Measurements from ENCODE around the gene MSL3. TPM values are rescaled to one million over a fixed set of nuclear protein-coding genes. Genes with fewer than 3 reads are reported as not detected.

The MSL3 gene
- total RNA-seq, 1 experiment from 2014 or later = 17.0 TPM

- POLR2A ChIA-PET = no interaction called here
These were observed 679 bp upstream of the MSL3 start for GRCh38 chrX:11757397-11757718.

GRCh38 chrX:11758400-11759171, 549 bp downstream of the MSL3 start:
- Histone ChIP-seq H3K27me3 (ENCODE audit: control insufficient read depth, insufficient read depth, low read length) (no peaks in the 10 kb centered on the region; the same call in 1 of the 2 replicates), H3K9me3 (ENCODE audit: control insufficient read depth, insufficient read depth, low read depth, low read length) (no peaks in the 10 kb centered on the region), H3K36me3 (ENCODE audit: control insufficient read depth, insufficient read depth, low read length) (peaks cover 2% of the 10 kb centered on the region; the same call in 1 of the 2 replicates), H3K4me1 (ENCODE audit: control insufficient read depth, insufficient read depth, low read length) (no peaks in the 10 kb centered on the region; the same call in 1 of the 2 replicates), H3K27ac (ENCODE audit: low read length) (peak overlapping the region; percentile 73), H3K4me3 (ENCODE audit: low read depth in 2 of 2, low read length in 2 of 2) (peak overlapping the region; percentile 64 to 73)
- ChIA-PET POLR2A (no interaction called here), CTCF (interaction anchor here (0.6 to 0.8 kb wide), 3 partner anchors 16 to 1272 kb away, joined by 3 read pairs; no protein-coding TSS in a partner anchor)
- ATAC-seq = peak; percentile 78
- intact Hi-C loops (cut with micrococcal nuclease; ENCODE audit: unreplicated experiment) (no loop called here), in situ Hi-C loops (cut with HindIII; ENCODE audit: low pct_unique_long_range_greater_than_20kb, low sequenced_read_pairs) (no loop called here)
- no peak for DNase-seq (ENCODE audit: low read depth, low spot score)
- no TSS peak for BruUV-seq (replicated peaks)
- TF ChIP-seq TCF7L2 (IDR thresholded peaks at IDR 0.05; ENCODE audit: low read depth, low read length) (no peak), REST (IDR thresholded peaks at IDR 0.05; ENCODE audit: insufficient read depth in 1 of 2, low read depth in 2 of 2, low read length in 1 of 2) (no peak), POLR2AphosphoS5 (IDR thresholded peaks at IDR 0.05; ENCODE audit: low read depth, low read length) (no peak), SIN3A (IDR thresholded peaks at IDR 0.05; ENCODE audit: borderline replicate concordance, insufficient read depth, low read depth, low read length) (no peak)

More at GRCh38 chrX:11757397-11757718, 679 bp upstream of the MSL3 start:
- ATAC-seq (no peak), DNase-seq (ENCODE audit: low read depth, low spot score) (no peak)
- no peaks in the 10 kb centered on the region; the same call in 1 of the 2 replicates for H3K27me3 ChIP-seq (ENCODE audit: control insufficient read depth, insufficient read depth, low read length)
- H3K36me3 ChIP-seq (ENCODE audit: control insufficient read depth, insufficient read depth, low read length) = peaks cover 2% of the 10 kb centered on the region; the same call in 1 of the 2 replicates
- TF ChIP-seq TCF7L2 (IDR thresholded peaks at IDR 0.05; ENCODE audit: low read depth, low read length) (no peak), SIN3A (IDR thresholded peaks at IDR 0.05; ENCODE audit: borderline replicate concordance, insufficient read depth, low read depth, low read length) (no peak), POLR2AphosphoS5 (IDR thresholded peaks at IDR 0.05; ENCODE audit: low read depth, low read length) (no peak), REST (IDR thresholded peaks at IDR 0.05; ENCODE audit: insufficient read depth in 1 of 2, low read depth in 2 of 2, low read length in 1 of 2) (no peak), CTCF (IDR thresholded peaks at IDR 0.05) (no peak)
- peak overlapping the region; percentile 46 to 50 for H3K4me3 ChIP-seq (ENCODE audit: low read depth in 2 of 2, low read length in 2 of 2)
- no TSS peak for BruUV-seq (replicated peaks)
- H3K9me3 ChIP-seq (ENCODE audit: control insufficient read depth, insufficient read depth, low read depth, low read length) = no peaks in the 10 kb centered on the region
- CTCF ChIA-PET = interaction anchor here (0.7 kb wide), 1 partner anchor 225 kb away, joined by 5 read pairs; no protein-coding TSS in a partner anchor
- no peaks in the 10 kb centered on the region; the same call in 1 of the 2 replicates for H3K4me1 ChIP-seq (ENCODE audit: control insufficient read depth, insufficient read depth, low read length)
- in situ Hi-C loops (cut with HindIII; ENCODE audit: low pct_unique_long_range_greater_than_20kb, low sequenced_read_pairs) (no loop called here), intact Hi-C loops (cut with micrococcal nuclease; ENCODE audit: unreplicated experiment) (no loop called here)
- no peak overlapping the region for H3K27ac ChIP-seq (ENCODE audit: low read length)

Data from Panc1 (cell line).